HEK293 (cell line): ENCODE measurements around the gene PPP3CA.

Experiments used
- CTCF ChIA-PET: fragments of 350-600 bp; formaldehyde crosslinking; extraction: SDS; loops from one replicate; lab custom pipeline; 2021; ENCODE audit warnings: antibody characterized with exemption; lab: Yijun Ruan, JAX
- POLR2A ChIA-PET: fragments of 300-600 bp; formaldehyde crosslinking; extraction: SDS; loops from one replicate; lab custom pipeline; 2020; ENCODE audit warnings: antibody characterized with exemption, inconsistent platforms; lab: Yijun Ruan, JAX
- H3K27ac ChIP-seq: fragments of 200-500 bp; sonication (Bioruptor generic); 2 replicates; pipeline ENCODE4 v1.5.1; 2014; ENCODE audit warnings: low read depth, low read length, control low read depth, inconsistent platforms; ENCODE audit errors: extremely low read depth
- H3K36me3 ChIP-seq, 2 experiments: fragments of 200-500 bp in 1 of 2; sonication (Bioruptor generic) in 1 of 2; 1 replicate in 1 of 2; 2 replicates in 1 of 2; pipeline ENCODE4 v1.5.1; 2014 to 2017; ENCODE audit warnings: inconsistent platforms in 2 of 2, low read length in 2 of 2; ENCODE audit not compliant: control insufficient read depth in 2 of 2, insufficient read depth in 1 of 2
- H3K4me1 ChIP-seq: fragments of 200-500 bp; sonication (Bioruptor generic); 2 replicates; pipeline ENCODE4 v1.5.1; 2014; ENCODE audit warnings: mild to moderate bottlenecking, low read length, inconsistent platforms; ENCODE audit not compliant: control insufficient read depth, insufficient read depth
- H3K4me3 ChIP-seq: 2 replicates; pipeline ENCODE4 v1.5.1; 2011; ENCODE audit warnings: low read depth, mild to moderate bottlenecking, control low read depth, low read length, moderate library complexity
- H3K9me3 ChIP-seq: fragments of 200-500 bp; sonication (Bioruptor generic); 2 replicates; pipeline ENCODE4 v1.5.1; 2014; ENCODE audit warnings: low read depth, low read length, inconsistent platforms; ENCODE audit not compliant: control insufficient read depth, insufficient read depth
- REST ChIP-seq: fragments of 450-650 bp; formaldehyde crosslinking; IDR thresholded peaks from 2 replicates; pipeline ENCODE4 v1.5.1; 2016; ENCODE audit warnings: missing biosample characterization, missing genetic modification characterization
- SALL2 ChIP-seq: fragments of 450-650 bp; formaldehyde crosslinking; IDR thresholded peaks from 2 replicates; pipeline ENCODE4 v1.5.0; 2017; ENCODE audit warnings: missing biosample characterization, mild to moderate bottlenecking, missing genetic modification characterization, borderline replicate concordance
- SCRT1 ChIP-seq: fragments of 450-650 bp; formaldehyde crosslinking; IDR thresholded peaks from 2 replicates; pipeline ENCODE4 v1.5.1; 2016; ENCODE audit warnings: missing biosample characterization, missing genetic modification characterization, borderline replicate concordance
- ZBTB49 ChIP-seq: fragments of 450-650 bp; formaldehyde crosslinking; IDR thresholded peaks from 2 replicates; pipeline ENCODE4 v1.5.1; 2016; ENCODE audit warnings: missing biosample characterization, missing genetic modification characterization, low read depth
- ZNF121 ChIP-seq: fragments of 450-650 bp; formaldehyde crosslinking; IDR thresholded peaks from 2 replicates; pipeline ENCODE4 v1.5.1; 2016; ENCODE audit warnings: missing biosample characterization, missing genetic modification characterization
- ZNF175 ChIP-seq: fragments of 450-650 bp; formaldehyde crosslinking; IDR thresholded peaks from 2 replicates; pipeline ENCODE4 v1.5.1; 2016; ENCODE audit warnings: missing biosample characterization, missing genetic modification characterization
- ZNF202 ChIP-seq: fragments of 450-650 bp; formaldehyde crosslinking; IDR thresholded peaks from 2 replicates; pipeline ENCODE4 v1.5.1; 2016; ENCODE audit warnings: missing biosample characterization, missing genetic modification characterization, borderline replicate concordance
- ZNF292 ChIP-seq: fragments of 450-650 bp; formaldehyde crosslinking; IDR thresholded peaks from 2 replicates; pipeline ENCODE4 v1.5.1; 2016; ENCODE audit warnings: low read depth, missing biosample characterization, missing genetic modification characterization, borderline replicate concordance
- ZNF488 ChIP-seq: fragments of 450-650 bp; formaldehyde crosslinking; IDR thresholded peaks from 2 replicates; pipeline ENCODE4 v1.5.1; 2016; ENCODE audit warnings: missing biosample characterization, missing genetic modification characterization
- ZNF639 ChIP-seq: fragments of 450-650 bp; formaldehyde crosslinking; IDR thresholded peaks from 2 replicates; pipeline ENCODE4 v1.5.1; 2016; ENCODE audit warnings: missing biosample characterization, missing genetic modification characterization
- ZNF658 ChIP-seq: fragments of 450-650 bp; formaldehyde crosslinking; IDR thresholded peaks from 2 replicates; pipeline ENCODE4; 2016; ENCODE audit warnings: missing biosample characterization, missing genetic modification characterization
- ZNF677 ChIP-seq: fragments of 450-650 bp; IDR thresholded peaks from 2 replicates; pipeline ENCODE4 v1.5.0; 2018; ENCODE audit warnings: missing biosample characterization, mild to moderate bottlenecking, missing genetic modification characterization, moderate library complexity
- ZNF707 ChIP-seq: fragments of 450-650 bp; formaldehyde crosslinking; IDR thresholded peaks from 2 replicates; pipeline ENCODE4 v1.5.1; 2016; ENCODE audit warnings: missing biosample characterization, missing genetic modification characterization
- ZNF777 ChIP-seq: fragments of 450-650 bp; formaldehyde crosslinking; IDR thresholded peaks from 2 replicates; pipeline ENCODE4 v1.5.1; 2017; ENCODE audit warnings: missing biosample characterization, missing genetic modification characterization, borderline replicate concordance
- ZSCAN23 ChIP-seq: fragments of 450-650 bp; formaldehyde crosslinking; IDR thresholded peaks from 2 replicates; pipeline ENCODE4 v1.5.1; 2016; ENCODE audit warnings: missing biosample characterization, missing genetic modification characterization

PPP3CA gene

GRCh38 chr4:101276661-101277060 lies 70.7 kb downstream of the PPP3CA start:
- Histone ChIP-seq H3K9me3 (no peaks in the 10 kb centered on the region), H3K36me3 (no peaks in the 10 kb centered on the region), H3K4me1 (peaks cover under 1% of the 10 kb centered on the region; the same call in 1 of the 2 replicates), H3K4me3 (no peak overlapping the region), H3K27ac (no peak overlapping the region)
- POLR2A ChIA-PET = no interaction called here
- CTCF ChIA-PET = no interaction called here
- TF ChIP-seq ZNF488 (tag by site-specific recombination) (no peak), ZNF658 (tag by site-specific recombination) (no peak), SCRT1 (no peak), ZNF121 (tag by site-specific recombination) (no peak), SALL2 (tag by site-specific recombination) (no peak), ZNF292 (tag by site-specific recombination) (no peak), ZNF639 (tag by site-specific recombination) (no peak), ZNF677 (tag by site-specific recombination) (no peak), ZSCAN23 (tag by site-specific recombination) (no peak)

GRCh38 chr4:101274888-101275752 lies 72.2 kb downstream of the PPP3CA start:
- TF ChIP-seq ZBTB49 (tag by site-specific recombination) (no peak), ZNF202 (tag by site-specific recombination) (no peak), ZNF175 (tag by site-specific recombination) (no peak), ZNF777 (no peak)
- H3K4me3 ChIP-seq = no peak overlapping the region
- no peaks in the 10 kb centered on the region for H3K9me3 ChIP-seq
- ChIA-PET POLR2A (no interaction called here), CTCF (interaction anchor here (0.6 kb wide), 1 partner anchor 40 kb away, joined by 3 read pairs; no protein-coding TSS in a partner anchor)
- 0 out of 2 replicates have a peak, but pooled peaks cover 2% of the 10 kb centered on the region for H3K4me1 ChIP-seq
- no peak overlapping the region for H3K27ac ChIP-seq
- no peaks in the 10 kb centered on the region for H3K36me3 ChIP-seq

- H3K4me1 ChIP-seq = 0 out of 2 replicates have a peak, but pooled peaks cover 2% of the 10 kb centered on the region
- CTCF ChIA-PET = no interaction called here
- no peaks in the 10 kb centered on the region for H3K36me3 ChIP-seq
- no peak overlapping the region for H3K4me3 ChIP-seq
- peak; percentile 88 for TF ChIP-seq REST
- no peak for TF ChIP-seq ZNF707 (tag by site-specific recombination)
- TF ChIP-seq, all 188 proteins: peak for 1
- H3K9me3 ChIP-seq = no peaks in the 10 kb centered on the region
- POLR2A ChIA-PET = no interaction called here
- H3K27ac ChIP-seq = no peak overlapping the region
These were observed 75.8 kb downstream of the PPP3CA start for GRCh38 chr4:101271516-101271915.
